Measurements from ENCODE around the gene SERGEF.

DNA sequence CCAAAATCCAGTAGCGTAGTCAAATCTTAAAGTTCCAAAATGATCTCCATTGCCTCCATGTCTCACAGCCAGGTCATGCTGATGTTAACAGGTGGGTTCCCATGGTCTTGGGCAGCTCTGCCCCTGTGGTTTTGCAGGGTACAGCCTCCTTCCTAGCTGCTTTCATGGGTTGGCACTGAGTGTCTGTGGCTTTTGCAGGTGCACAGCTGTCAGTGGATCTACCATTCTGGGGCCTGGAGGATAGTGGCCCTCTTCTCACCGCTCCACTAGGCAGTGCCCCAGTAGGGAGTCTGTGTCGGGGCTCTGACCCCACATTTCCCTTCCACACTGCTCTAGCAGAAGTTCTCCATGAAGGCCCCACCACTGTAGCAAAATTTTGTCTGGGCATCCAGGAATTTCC, 145.5 kb downstream of the SERGEF start:
- TF ChIP-seq, protein P1, sequence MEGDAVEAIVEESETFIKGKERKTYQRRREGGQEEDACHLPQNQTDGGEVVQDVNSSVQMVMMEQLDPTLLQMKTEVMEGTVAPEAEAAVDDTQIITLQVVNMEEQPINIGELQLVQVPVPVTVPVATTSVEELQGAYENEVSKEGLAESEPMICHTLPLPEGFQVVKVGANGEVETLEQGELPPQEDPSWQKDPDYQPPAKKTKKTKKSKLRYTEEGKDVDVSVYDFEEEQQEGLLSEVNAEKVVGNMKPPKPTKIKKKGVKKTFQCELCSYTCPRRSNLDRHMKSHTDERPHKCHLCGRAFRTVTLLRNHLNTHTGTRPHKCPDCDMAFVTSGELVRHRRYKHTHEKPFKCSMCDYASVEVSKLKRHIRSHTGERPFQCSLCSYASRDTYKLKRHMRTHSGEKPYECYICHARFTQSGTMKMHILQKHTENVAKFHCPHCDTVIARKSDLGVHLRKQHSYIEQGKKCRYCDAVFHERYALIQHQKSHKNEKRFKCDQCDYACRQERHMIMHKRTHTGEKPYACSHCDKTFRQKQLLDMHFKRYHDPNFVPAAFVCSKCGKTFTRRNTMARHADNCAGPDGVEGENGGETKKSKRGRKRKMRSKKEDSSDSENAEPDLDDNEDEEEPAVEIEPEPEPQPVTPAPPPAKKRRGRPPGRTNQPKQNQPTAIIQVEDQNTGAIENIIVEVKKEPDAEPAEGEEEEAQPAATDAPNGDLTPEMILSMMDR (IDR thresholded peaks at IDR 0.05 in 8 of 11, conservative IDR thresholded peaks at IDR 0.05 in 3 of 11) = no peak
- TF ChIP-seq POLR2AphosphoS5 (IDR thresholded peaks at IDR 0.05) (no peak), POLR2A (IDR thresholded peaks at IDR 0.05) (no peak)

Data from spleen (tissue), 7 donors.